GM18868 (cell line): ENCODE results near the gene TFF1.

Experiments used
- ATAC-seq: cut with Tn5 transposase; IDR thresholded peaks from one replicate; pipeline ENCODE4 v1.9.1; 2021; ENCODE audit warnings: mild to moderate bottlenecking, moderate library complexity; ENCODE audit not compliant: unreplicated experiment

Gene TFF1

DNA sequence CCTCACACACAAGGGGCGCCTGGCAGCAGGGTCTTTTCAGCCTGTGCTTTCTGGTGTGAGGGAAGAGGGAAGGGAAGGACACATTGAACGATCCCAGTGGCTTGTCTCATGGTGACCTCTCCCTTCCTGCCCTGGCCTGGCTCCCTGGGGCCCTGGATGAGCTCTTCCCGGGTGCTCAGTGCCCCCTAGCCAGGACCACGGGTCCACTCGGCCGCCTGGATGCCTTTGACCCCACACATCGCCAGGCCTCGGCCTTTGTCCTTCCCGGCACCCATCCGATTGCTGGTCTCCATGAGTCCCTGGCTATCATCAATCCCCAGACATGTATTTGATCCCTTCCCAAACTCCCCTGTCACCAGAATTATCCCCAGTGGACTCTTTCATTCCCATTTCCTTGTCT lies 45.1 kb downstream of the TFF1 start:
- no peak for ATAC-seq

DNA sequence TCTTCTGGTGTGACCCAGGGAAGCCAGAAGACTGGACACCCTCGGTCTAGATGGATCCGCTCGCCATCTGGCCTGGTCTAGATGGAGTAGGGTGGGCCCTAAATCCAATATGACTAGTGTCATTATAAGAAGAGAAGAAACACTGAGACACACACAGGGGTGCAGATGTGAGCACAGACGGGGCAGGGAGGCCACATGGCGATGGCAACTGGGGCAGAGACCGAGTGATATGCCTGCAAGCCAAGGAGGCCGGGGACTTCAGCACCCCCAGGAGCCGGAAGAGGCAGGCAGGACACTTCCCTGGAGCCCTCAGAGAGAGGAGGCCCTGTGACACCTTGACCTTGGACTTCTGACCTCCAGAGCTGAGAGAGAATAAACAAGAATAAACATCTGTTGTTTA lies 45.5 kb downstream of the TFF1 start:
- ATAC-seq = no peak

DNA sequence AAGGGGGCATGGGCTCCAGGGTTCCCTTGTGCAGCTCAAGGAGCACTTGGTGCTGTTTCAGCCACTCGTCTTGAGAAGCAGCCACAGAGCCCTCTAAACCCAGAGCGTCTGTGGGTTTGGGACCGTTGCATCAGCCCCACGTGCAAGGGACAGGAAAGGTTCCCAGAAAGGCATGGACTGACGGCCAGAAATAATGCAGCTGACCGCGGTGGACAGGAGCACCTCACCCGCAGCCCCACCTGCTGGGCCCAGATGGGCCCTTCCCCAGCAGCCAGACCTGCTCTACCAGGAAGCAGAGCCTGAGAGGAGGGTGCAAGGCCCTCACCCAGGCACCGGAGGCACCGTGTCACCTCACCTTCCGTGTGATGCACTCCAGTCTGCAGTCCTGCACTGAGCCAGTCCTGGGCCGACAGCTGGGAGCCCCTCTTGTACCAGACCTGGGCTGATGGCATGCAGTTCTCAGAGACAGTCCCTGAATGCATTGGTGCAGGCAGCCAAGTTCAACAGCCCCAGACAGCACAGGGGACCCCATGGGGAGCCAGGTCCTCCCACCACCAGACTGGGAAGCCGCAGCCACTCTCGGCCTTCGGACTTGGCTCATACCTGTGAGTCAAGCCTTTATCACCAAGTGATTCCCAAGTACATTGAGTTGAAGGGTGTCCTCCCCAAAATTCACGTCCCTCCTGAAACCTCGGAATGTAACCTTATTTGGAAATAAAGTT lies 46.3 kb downstream of the TFF1 start:
- ATAC-seq = no peak

GRCh38 chr21:42319376-42319775 lies 47.0 kb downstream of the TFF1 start:
- no peak for ATAC-seq

GRCh38 chr21:42317826-42318746 lies 48.2 kb downstream of the TFF1 start:
- ATAC-seq = no peak

DNA sequence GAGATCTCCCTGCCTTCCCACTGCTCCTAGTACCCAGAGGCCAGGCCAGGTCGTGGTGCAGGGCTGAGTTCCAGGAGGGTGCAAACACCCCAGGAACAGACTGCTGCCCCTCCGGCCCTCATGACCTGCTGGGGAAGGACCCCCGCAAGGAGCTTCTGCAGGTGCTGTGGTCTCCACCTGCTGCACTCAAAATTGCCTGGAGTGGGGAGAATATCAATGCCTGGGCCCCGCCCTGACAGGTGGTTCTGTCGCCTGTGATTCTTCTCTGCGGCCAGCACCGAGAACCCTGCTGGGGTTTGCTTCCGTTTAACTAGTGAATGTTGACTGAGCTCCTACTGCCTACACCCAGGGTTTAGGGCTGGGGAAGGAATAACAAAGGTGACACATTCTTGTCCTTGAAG lies 49.0 kb downstream of the TFF1 start:
- ATAC-seq = no peak

DNA sequence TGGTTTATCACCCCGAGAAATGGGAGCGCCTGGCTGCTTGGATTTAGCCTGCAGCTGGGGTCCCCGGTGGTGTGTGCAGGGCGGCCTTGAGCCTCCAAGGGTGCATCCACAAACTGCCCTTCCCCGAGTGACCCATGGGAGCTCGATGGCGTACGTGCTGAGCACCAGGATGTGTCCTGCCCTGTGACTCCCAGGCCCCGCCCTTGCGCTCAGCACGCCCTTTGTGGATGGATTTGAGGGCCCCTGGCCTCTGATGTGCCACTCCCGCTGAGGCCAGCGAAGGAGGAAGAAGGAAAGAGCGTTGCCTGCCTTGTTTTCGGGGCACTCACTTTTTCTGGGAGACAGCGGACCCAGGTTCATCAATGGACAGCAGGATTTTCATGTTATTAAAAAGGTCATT lies 49.4 kb downstream of the TFF1 start:
- ATAC-seq = no peak

- no peak for ATAC-seq
Measured at GRCh38 chr21:42315296-42315891, 50.9 kb downstream of the TFF1 start, which contains the start of gene TFF3. Gene TFF3, minus strand, starts transcription at chr21:42315409. Its CDS starts 35 bp downstream, at chr21:42315374.

- no peak for ATAC-seq
Measured at GRCh38 chr21:42314616-42315295, 51.6 kb downstream of the TFF1 start.

- no peak for ATAC-seq
Measured at GRCh38 chr21:42313501-42313969, 52.8 kb downstream of the TFF1 start.

DNA sequence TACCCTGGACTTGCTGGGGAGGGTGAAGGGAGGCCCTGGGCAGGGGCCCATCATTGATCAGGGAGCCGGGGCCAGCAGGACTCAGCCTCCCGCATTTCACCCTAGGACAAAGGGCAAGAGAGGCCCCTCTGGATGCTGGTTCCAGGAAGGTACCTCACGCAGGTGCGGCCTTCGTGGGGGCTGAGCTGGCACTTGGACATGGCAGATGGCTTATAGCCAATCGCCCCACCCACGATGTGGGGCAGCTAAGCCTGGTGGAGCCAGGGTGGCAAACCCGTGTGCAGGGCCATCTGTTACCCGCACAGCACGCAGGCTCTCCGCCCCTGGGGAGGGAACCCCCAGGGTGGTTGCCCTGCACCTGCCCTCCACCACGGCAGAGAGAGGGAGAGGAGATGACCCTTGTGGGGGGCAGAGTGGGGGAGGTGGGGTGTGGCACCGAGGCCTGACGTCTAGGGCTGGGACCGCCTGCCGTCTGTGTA lies 53.7 kb downstream of the TFF1 start:
- ATAC-seq = no peak
